Raji (cell line): Measurements from ENCODE around the gene IL31RA.

ENCODE experiments used
- POLR2A ChIP-seq: IDR thresholded peaks from 2 replicates; pipeline ENCODE4 v1.6.1; 2011; ENCODE audit warnings: low read depth, low read length, control low read depth; ENCODE audit not compliant: insufficient read depth

The IL31RA gene

GRCh38 chr5:55908804-55909203 is 57.6 kb downstream of the IL31RA start:
- TF ChIP-seq POLR2A, result no peak

GRCh38 chr5:55911784-55912653 is 60.9 kb downstream of the IL31RA start:
- TF ChIP-seq POLR2A, result no peak

- no peak for TF ChIP-seq POLR2A
Measured at GRCh38 chr5:55913466-55914413, 62.6 kb downstream of the IL31RA start.

GRCh38 chr5:55914971-55915370 is 63.8 kb downstream of the IL31RA start:
- TF ChIP-seq POLR2A, result no peak

- no peak for TF ChIP-seq POLR2A
Measured at GRCh38 chr5:55915783-55916182, 64.6 kb downstream of the IL31RA start.

- TF ChIP-seq POLR2A, result no peak
Measured at GRCh38 chr5:55916986-55917385, 65.8 kb downstream of the IL31RA start.

GRCh38 chr5:55917402-55918086 is 66.4 kb downstream of the IL31RA start:
- no peak for TF ChIP-seq POLR2A

- TF ChIP-seq POLR2A, result no peak
Measured at GRCh38 chr5:55918087-55919035, 67.2 kb downstream of the IL31RA start.

GRCh38 chr5:55919625-55920024 is 68.5 kb downstream of the IL31RA start:
- no peak for TF ChIP-seq POLR2A

GRCh38 chr5:55920784-55921183 is 69.6 kb downstream of the IL31RA start:
- TF ChIP-seq POLR2A, result no peak

- no peak for TF ChIP-seq POLR2A
Measured at GRCh38 chr5:55921617-55922016, 70.5 kb downstream of the IL31RA start.

GRCh38 chr5:55923177-55923771 is 72.1 kb downstream of the IL31RA start:
- no peak for TF ChIP-seq POLR2A

- no peak for TF ChIP-seq POLR2A
Measured at GRCh38 chr5:55923865-55924500, 72.8 kb downstream of the IL31RA start.
